Hematopoietic multipotent progenitor cell treated with erythropoietin and hydrocortisone succinate and interleukin-3 and kit ligand, for 15 days (in vitro differentiated cells): Measurements from ENCODE around the gene ZHX3.

Source experiments
- DNase-seq: peaks from one replicate; pipeline ENCODE4 v3.0.0-alpha.2; 2015; ENCODE audit warnings: low spot score

Gene ZHX3

DNA sequence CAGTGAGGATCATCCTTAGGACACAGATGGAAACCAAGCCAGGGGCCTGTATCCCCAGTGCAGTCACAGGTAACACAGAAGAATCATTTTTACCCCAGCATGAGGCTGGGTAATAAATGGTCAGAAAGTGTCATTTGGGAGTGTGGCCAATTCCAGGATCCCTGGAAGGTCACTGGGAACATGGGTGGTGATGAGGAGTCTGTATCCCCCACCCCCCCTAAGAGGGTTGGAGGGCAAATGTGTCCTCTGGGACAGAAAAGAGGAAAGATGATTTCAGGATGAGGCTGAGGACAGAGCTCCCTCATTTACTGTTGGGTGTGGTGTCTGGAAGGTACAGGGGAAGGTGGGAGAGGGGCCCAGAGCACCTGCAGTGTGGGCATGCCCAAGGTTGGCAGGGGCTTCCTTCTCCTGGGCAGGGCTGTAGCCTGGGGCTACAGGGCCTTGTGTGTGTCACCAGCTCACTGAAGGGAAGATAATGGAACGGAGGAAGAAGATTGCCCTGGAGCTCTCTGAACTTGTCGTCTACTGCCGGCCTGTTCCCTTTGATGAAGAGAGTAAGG, 145.7 kb downstream of the ZHX3 start:
- DNase-seq: no peak

DNA sequence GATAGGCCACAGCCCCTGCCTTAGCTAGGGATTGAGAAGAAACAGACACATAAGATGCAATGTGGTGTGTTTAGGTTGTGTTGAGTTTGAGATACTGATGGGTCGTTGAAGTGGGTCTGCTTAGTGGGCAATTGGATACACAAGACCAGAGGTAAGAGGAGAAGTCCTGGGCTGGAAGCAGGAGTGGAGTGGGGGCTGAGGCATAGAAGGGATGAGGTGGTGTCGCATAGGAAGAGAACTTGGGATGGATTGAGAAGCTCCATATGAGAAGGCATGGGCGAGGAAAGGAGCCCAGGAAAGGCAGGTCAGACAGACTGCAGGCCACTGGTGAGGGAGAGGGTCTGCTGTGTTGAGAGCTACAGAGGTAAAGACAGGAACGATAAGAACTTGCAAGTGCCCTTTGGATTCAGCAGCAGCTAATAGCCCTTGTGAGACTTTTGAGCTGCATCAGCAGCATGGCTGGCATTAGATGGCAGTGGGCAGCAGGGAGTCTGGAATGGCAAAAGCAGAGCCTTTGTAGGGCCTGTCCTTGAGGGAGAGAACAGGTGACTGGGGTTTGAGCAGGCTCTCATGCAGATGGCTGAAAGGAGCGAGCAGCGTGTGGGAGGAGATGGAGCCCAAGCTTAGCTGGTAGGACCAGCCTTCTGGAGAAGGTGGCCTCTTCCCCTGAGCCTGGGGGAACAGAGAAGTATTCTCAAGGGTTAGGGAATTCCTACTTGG, 147.0 kb downstream of the ZHX3 start:
- DNase-seq: no peak

DNA sequence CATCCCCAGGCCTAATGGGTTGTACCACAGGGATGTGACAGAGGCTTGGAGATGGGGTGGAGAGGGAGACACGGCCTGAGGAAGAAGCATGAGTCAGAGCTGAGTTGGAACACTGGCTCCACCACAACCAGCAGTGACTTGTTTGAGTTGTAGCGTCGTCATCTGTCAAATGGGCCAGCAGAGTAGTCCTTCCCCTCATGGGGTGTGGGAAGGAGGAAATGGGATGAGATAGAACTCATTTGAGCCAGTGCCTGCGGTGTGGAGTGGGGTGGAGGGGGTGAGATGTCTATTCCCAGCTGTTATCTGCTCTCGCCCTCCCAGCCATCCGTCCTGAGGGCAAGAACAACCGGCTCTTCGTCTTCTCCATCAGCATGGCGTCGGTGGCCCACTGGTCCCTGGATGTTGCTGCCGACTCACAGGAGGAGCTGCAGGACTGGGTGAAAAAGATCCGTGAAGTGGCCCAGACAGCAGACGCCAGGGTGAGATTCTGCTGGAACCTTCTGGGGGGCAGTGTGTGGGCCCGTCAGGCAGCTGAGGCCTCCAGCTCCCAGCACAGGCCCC, 147.7 kb downstream of the ZHX3 start:
- DNase-seq: no peak

DNA sequence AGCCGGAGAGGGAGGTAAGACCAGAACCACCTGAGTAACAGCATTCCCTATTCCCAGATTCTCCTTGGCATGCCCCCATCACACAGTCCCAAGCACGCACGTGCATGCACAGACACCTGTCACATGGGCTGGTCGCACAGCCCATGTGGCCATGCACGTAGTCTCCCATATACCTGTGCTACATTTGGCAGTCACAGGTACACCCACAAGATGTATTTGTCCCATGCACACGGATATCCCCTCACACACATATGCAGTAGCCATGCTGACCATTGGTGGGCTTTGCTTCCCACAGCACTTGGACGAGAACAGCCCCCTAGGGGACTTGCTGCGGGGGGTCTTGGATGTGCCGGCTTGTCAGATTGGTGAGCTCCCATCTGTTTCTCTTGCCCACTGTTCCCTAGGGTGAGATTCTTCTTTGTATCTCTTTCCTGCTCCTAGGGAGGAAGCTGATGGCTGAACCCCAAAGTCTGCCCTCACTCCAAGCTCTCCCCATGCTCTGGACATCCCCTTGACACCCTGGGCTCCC, 148.3 kb downstream of the ZHX3 start:
- no peak for DNase-seq

DNA sequence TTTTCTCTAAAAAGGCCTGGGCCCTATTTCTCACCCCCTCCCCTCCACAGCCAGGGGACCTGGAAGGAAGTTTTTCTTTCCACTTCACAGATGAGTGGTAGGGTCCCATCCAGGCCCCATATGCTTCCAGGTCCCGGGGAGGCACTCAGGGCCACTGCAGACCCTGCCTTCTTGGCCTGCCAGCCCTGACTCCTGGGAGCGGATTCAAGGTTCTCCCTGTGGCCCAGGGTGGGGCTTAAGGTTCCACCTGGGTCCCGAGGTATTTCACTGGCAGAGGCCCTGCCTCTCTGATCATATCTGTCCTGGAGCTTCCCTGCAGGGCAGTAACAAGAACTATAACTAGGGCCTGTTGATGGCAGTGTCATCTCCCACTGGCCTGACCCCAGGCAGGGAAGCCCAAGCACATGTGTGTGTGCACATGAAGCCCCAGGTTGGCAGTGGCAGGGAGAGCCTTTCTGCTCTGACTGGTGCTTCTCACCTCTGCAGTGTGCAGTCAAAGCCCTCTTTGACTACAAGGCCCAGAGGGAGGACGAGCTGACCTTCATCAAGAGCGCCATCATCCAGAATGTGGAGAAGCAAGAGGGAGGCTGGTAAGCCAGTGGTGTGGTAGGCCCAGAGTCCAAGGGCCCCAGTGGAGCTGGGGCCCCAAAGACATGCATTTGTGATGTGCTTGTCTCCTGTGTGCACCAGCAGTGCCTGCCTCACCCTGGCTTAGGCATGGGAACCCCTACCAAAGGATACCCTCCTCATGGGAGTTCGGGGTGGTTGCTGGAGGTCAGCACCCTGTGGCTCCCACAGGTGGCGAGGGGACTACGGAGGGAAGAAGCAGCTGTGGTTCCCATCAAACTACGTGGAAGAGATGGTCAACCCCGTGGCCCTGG, 149.0 kb downstream of the ZHX3 start:
- DNase-seq: no peak

DNA sequence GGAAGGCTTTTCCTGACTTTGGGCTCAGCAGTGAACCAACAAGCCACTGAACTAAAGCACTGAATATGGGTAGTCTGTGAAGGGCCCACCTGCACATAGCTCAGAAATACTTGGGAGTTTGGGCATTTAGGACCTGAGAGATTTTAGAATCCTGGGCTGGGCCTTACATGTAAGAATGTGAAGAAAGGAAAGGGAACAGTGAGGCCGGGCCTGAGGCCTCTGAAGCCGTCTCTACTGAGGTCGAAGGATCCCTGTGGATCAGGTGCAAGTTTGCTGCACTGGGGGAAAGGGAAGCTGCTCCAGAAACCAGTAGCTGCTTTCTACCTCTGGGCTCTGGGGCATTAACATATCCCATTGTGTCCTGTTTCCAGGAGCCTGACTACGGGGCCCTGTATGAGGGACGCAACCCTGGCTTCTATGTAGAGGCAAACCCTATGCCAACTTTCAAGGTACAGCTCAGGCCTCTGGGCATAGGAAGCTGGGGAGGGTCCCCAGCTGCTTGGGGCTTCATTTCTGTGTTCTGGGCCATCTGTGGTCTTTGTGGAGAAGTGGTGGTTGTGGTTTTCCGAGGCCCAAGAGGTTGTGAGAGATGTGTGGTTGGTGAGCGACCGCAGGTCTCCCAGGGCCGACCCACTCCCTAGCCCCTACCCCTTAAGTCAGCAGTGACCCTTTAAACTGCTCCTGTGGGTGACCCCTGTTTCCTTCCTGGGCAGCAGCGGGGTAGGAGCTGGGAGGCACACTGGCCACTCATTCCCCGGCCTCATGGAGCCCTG, 149.9 kb downstream of the ZHX3 start:
- DNase-seq: no peak

DNA sequence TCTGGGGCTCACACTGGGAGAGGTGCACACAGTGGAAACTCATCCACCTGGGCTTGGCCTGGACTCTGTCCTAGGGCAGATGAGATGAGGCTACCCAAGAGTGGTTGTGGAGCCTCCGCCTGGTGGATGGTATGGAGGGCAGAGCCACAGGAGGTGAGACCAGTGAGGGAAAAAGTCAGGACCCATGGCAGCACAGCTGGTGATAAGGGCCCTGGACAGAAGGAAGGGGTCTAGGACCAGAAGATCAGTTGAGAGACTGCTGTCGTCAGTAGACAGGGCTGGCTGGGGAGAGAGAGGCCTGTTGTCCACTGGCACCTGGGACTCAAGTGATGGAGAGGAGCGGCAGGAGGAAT, 150.4 kb downstream of the ZHX3 start:
- no peak for DNase-seq

DNA sequence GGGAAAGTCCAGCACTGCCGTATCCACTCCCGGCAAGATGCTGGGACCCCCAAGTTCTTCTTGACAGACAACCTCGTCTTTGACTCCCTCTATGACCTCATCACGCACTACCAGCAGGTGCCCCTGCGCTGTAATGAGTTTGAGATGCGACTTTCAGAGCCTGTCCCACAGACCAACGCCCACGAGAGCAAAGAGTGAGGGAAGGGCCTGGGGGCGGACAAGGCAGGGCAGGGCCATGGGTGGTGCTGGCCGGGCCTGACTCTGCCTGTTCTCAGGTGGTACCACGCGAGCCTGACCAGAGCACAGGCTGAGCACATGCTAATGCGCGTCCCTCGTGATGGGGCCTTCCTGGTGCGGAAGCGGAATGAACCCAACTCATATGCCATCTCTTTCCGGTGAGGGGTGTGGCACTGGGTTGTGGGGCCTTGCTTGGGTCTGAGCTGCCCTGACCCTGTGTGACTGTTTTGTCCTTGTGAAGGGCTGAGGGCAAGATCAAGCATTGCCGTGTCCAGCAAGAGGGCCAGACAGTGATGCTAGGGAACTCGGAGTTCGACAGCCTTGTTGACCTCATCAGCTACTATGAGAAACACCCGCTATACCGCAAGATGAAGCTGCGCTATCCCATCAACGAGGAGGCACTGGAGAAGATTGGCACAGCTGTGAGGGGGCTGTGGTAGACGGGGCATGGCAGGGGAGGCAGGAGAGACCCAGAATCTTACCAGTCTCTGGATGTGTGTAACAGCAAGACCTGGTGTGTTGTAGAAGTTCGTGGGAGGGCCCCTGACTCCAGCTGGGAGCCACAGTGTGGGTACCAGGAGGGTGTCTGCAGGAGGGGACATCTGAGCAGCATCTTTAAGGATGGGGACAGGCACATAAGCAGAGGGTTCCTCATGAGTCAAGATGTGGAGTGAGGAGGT, 151.1 kb downstream of the ZHX3 start:
- no peak for DNase-seq

DNA sequence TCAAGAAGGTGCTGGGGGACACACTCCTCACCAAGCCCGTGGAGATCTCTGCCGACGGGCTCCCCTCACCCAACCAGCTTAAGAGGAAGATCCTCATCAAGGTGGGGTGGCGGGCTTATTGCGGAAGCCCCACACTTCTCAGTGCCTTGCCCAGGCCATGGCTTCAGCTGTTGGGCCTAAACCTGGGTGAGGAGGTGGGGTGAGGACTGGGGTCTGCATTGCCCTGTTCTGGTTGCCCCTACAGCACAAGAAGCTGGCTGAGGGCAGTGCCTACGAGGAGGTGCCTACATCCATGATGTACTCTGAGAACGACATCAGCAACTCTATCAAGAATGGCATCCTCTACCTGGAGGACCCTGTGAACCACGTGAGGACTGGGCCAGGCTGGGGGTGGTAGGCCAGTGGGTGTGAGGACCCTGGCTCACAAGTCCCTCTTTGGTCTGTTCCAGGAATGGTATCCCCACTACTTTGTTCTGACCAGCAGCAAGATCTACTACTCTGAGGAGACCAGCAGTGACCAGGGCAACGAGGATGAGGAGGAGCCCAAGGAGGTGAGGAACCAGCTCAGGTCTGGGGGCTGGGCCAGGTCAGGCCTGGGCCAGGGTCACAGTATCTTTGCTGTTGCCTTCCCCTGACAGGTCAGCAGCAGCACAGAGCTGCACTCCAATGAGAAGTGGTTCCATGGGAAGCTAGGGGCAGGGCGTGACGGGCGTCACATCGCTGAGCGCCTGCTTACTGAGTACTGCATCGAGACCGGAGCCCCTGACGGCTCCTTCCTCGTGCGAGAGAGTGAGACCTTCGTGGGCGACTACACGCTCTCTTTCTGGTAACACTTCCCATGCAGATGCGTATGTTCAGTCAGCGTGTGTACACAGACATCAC, 152.3 kb downstream of the ZHX3 start:
- DNase-seq: no peak

DNA sequence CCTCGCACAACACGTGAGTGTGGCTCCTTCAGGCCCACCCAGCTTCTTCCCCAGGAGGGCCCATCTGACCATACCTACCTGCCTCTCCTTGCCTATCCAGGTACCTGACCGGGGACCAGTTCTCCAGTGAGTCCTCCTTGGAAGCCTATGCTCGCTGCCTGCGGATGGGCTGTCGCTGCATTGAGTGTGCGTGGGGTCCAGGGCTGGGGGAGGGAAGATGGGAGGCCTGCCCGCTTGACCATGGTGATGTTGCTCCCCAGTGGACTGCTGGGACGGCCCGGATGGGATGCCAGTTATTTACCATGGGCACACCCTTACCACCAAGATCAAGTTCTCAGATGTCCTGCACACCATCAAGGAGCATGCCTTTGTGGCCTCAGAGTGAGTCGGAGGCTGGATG, 153.7 kb downstream of the ZHX3 start:
- DNase-seq: no peak

DNA sequence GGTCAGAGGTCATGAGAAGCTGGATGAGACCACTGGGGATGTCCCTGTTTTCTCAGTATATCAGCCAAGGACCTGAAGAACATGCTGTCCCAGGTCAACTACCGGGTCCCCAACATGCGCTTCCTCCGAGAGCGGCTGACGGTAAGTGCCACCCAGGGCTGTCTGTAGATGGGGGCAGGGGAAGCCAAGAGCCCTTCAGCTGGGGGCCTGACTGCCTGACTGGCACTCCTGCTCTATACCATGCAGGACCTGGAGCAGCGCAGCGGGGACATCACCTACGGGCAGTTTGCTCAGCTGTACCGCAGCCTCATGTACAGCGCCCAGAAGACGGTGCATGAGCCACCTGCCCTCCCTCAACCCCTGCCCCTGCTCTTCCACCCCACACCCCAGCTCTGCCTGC, 155.1 kb downstream of the ZHX3 start:
- no peak for DNase-seq

DNA sequence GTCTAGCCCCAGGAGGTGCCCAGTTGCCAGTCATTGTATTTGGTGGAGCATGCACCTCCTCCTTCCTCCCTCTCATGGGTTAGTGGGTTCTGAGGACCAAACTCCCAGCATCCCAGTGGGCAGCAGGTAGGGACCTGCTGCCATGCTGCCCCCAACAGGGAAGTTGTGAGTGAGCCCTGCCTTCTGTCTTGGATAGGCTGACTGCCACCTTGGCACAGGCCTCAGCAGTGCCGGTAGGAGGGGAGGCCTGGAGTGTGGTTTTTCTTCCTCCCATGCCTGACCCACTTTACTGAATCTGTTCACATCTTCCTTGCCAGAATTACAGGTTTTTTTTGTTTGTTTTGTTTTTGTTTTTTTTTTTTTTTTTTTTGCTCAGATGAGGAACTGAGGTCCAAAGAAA, 155.6 kb downstream of the ZHX3 start:
- no peak for DNase-seq

DNA sequence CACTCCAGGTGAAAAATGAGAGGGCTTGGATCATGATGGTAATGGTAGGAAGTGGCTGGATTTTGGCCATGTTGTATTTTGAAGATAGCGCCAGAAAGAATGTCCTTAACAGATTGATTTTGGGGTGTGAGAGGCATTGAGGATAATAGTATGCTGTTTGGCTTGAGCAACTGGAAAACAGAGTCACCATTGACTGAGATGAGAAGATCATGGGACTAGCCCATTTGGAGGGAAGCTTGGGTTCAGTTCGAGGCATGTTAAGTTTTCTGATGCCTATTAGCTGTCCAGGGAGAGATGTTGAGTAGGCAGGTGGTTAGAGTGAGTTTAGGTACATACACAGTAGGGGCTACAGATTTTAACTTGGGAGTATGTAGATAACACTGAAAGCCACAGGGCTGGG, 156.8 kb downstream of the ZHX3 start:
- no peak for DNase-seq

DNA sequence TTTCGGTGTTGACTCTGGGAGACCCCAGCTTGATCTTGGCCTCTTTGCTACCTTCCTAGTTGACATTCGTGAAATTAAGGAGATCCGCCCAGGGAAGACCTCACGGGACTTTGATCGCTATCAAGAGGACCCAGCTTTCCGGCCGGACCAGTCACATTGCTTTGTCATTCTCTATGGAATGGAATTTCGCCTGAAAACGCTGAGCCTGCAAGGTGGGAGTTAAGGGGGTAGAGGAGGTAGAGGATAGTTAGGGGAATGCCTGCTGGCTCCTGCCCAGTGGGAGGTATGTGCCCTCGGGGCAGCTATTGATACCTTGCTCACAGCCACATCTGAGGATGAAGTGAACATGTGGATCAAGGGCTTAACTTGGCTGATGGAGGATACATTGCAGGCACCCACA, 158.0 kb downstream of the ZHX3 start:
- DNase-seq: no peak

DNA sequence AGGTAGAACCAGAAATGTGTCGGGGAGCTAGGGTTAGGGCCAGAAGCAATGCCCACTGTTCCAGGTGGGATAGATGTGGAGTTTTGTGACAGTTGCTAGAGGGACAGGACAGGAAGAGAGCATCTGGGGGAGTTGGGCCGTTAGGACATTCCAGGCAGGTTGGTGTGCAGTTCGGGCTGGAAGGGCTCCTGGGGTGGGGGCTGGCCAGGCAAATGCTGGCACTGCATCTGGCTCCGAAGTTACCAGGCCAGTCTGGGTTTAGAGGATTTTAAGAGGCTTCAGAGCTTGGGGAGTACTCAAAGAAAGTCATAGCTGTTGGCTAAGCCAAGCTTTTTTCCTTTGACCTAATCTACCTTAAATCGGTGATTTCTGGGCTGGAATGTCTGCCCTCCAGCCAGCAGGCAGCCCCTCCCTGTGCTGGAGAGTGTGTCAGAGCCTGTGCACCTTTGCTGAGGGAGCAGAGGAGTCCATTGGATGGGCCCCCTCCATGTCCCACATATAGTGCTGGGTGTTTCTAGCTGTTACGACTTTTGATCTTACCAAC, 159.4 kb downstream of the ZHX3 start:
- no peak for DNase-seq

DNA sequence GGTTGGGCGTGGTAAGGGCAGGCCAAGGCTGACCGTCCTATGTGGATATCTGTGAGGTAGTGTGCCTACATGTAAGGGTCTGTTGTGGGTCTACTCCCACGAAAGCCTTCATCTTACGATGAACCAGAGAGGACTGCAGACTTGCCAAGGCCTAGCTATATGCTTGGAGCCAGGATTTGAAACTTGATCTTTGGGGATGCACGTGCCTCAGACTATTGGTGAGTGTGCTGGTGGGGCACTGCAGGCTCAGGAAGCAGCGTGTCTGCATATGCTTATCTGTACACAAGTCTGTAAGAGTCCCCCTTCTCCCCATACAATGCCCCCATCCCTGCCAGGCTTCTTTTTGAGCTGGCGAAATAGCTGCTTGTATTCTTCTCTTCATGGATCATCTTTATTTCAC, 162.3 kb downstream of the ZHX3 start:
- no peak for DNase-seq

DNA sequence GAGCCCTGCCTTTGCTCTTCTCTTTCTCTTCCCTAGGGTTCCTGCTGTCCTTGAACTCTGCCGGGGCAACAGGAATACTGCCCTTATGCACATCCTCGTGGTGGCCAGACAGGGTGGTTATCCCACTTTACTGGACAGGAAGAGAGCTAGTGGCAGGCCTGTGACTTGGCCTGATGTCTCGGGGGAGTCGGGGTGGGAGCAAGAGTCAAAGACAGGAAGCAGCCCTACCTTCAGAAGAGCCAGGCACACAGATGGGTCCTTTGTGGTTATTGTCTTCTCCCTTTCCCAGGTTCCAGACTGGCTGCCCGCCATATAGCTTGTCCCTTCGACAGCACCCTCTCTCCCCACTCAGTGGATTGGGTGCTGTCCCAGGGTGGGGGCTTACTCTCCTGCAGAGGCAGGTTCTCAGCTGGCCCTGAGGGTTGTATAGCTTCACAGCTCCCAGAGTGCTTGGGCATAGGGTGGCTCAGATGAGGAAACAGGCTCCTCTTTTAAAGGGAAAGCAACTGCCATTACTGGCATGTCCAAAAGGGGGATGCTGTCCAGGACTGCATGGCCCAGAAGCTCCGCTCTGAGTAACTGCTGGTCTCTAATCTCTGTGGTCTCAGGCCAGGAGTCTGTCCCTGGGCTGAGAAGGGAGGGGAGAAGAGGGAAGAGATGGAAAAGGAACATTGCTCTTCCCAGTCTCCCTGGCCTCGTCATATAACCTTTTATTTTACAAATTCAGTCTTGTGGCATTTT, 162.9 kb downstream of the ZHX3 start:
- DNase-seq: no peak

DNA sequence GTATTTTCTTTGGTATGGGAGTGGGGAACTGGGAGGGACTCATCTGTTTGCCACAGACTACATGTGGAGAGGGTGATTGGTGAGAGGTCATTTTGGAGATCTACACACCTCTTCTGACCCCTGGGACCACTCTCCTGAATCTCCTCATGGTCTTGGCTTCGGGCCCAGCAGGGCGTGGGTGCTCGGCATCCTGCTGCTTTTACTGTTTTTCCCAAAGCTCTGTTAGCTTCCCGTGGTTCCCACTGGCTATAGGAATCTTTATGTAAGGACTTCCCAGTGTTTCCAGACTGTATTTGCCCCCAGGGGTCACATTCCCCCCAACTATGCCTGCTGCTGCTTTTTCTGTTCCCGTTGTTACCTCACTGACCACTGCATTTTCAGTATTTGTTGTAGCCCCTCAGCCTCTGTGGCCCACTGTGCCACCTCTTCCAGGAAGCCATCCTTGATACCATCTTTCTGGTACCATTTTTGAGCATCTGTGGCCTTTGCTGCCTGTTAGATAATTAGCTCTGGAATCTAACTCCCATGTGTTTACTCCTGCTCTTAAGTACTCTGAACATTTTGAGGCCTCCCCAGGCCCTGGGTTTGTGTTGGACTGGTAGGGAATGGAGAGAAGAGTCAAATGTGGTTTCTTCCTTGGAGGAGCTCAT, 165.3 kb downstream of the ZHX3 start:
- no peak for DNase-seq
